ENCODE measurements around the gene SBF1.
"Not testable (repeated sequence)": the region's sequence is repeated elsewhere in the genome, so short reads cannot be mapped to it uniquely, and the experiment has no call there.

Gene SBF1

GRCh38 chr22:50435291-50436014, 39.4 kb downstream of the SBF1 start:
- Histone ChIP-seq H3K9me3 (ENCODE audit: control insufficient read depth, insufficient read depth, low read length) (no peaks in the 10 kb centered on the region), H3K27ac (ENCODE audit: low read length) (no peak overlapping the region), H3K4me3 (ENCODE audit: low read length) (no peak overlapping the region), H3K4me1 (ENCODE audit: control insufficient read depth, insufficient read depth, low read length) (no peaks in the 10 kb centered on the region; the same call in 1 of the 2 replicates), H3K36me3 (ENCODE audit: control insufficient read depth, insufficient read depth, low read length) (peaks cover 43% of the 10 kb centered on the region), H3K27me3 (ENCODE audit: control insufficient read depth, insufficient read depth, low read length) (no peaks in the 10 kb centered on the region)
- no peak for DNase-seq (ENCODE audit: low read depth, low spot score)
- WGBS (ENCODE audit: insufficient coverage, insufficient read length): no CpG with 5 or more reads among the region's 20 CpGs

- no peaks in the 10 kb centered on the region for H3K9me3 ChIP-seq (ENCODE audit: control insufficient read depth, insufficient read depth, low read length)
- H3K4me1 ChIP-seq (ENCODE audit: control insufficient read depth, insufficient read depth, low read length): no peaks in the 10 kb centered on the region; the same call in 1 of the 2 replicates
- peaks cover 46% of the 10 kb centered on the region for H3K36me3 ChIP-seq (ENCODE audit: control insufficient read depth, insufficient read depth, low read length)
- no peaks in the 10 kb centered on the region for H3K27me3 ChIP-seq (ENCODE audit: control insufficient read depth, insufficient read depth, low read length)
- H3K4me3 ChIP-seq (ENCODE audit: low read length): no peak overlapping the region
- H3K27ac ChIP-seq (ENCODE audit: low read length): no peak overlapping the region
- no peak for DNase-seq (ENCODE audit: low read depth, low spot score)
- WGBS (ENCODE audit: insufficient coverage, insufficient read length): no CpG with 5 or more reads among the region's 24 CpGs
Observed at GRCh38 chr22:50434849-50435248, 40.0 kb downstream of the SBF1 start.

- not testable (repeated sequence) for H3K27me3 ChIP-seq (ENCODE audit: control insufficient read depth, insufficient read depth, low read length); H3K4me3 ChIP-seq (ENCODE audit: low read length); DNase-seq (ENCODE audit: low read depth, low spot score); H3K9me3 ChIP-seq (ENCODE audit: control insufficient read depth, insufficient read depth, low read length); H3K27ac ChIP-seq (ENCODE audit: low read length); H3K4me1 ChIP-seq (ENCODE audit: control insufficient read depth, insufficient read depth, low read length)
- peaks cover 35% of the 10 kb centered on the region for H3K36me3 ChIP-seq (ENCODE audit: control insufficient read depth, insufficient read depth, low read length)
- no CpG with 5 or more reads among the region's 24 CpGs for WGBS (ENCODE audit: insufficient coverage, insufficient read length)
Observed at GRCh38 chr22:50432877-50433510, 41.8 kb downstream of the SBF1 start.

DNA sequence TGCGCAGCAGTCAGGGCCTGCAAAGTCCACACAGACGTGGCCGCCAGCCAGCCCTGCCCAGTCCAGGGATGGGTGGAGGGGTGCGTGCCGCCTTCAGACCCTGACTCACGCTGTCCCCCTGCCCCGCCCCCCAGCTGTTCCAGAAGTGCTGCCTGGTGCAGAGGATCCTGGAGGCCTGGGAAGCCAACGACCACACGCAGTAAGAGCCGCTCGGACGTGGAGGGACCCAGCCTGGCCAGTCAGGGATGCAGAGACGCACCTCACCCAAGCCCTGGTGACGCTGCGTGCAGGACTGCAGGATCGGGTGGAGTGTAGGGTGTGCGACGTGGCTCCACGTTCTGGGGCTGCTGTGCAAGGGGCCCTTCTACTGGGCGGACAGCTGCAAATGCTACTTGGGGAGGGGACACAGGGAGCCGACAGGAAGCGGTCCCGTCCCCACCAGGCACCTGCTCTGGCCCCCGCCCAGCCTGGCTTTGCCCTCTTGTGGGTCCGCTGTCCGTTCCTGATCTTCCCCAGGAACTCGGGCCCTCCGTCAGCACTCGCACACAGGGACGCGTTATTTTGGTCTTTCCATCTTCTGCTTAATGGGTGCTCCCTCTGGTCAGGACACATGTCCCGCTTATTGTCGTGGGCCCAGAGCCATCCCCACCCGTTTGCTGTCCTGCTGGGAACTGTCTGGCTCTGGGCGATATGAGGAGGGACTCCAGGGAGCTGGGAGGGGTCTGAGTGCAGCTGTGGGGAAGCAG, 42.5 kb downstream of the SBF1 start:
- Histone ChIP-seq H3K27me3 (ENCODE audit: control insufficient read depth, insufficient read depth, low read length) (no peaks in the 10 kb centered on the region), H3K36me3 (ENCODE audit: control insufficient read depth, insufficient read depth, low read length) (peaks cover 30% of the 10 kb centered on the region), H3K4me1 (ENCODE audit: control insufficient read depth, insufficient read depth, low read length) (no peaks in the 10 kb centered on the region; the same call in 1 of the 2 replicates), H3K9me3 (ENCODE audit: control insufficient read depth, insufficient read depth, low read length) (no peaks in the 10 kb centered on the region), H3K27ac (ENCODE audit: low read length) (no peak overlapping the region), H3K4me3 (ENCODE audit: low read length) (no peak overlapping the region)
- DNase-seq (ENCODE audit: low read depth, low spot score): no peak
- WGBS (ENCODE audit: insufficient coverage, insufficient read length): no CpG with 5 or more reads among the region's 35 CpGs

DNA sequence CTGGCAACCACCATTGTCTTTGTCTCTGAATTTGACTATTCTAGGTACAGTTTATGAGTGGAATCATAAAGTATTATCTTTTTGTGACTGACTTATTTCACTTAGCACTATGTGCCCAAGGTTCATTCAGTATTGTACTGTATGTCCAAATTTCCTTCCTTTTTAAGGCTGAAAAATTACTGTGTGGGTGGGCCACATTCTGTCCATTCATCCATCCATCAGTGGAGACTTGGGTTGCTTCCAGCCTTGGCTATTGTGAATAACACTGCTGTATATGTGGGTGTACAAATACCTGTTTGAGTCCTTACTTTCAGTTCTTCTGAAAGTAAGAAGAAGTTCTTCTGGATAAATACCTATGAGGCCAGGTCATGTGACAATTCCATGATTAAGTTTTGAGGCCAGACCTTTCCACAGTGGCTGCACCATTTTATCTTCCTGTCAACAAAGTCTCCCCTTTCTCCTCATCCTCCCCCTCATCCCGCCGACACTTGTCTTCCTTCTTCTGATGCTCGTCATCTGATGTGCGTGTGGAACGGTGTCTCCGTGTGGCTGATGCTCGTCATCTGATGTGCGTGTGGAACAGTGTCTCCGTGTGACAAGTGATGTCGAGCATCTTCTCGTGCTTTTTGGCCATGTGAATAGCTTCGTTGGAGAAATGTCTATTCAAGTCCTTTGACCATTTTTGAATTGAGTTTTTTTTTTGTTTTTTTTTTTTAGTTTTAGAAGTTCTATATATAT, 49.5 kb downstream of the SBF1 start:
- Histone ChIP-seq H3K4me3 (ENCODE audit: low read length) (no peak overlapping the region), H3K36me3 (ENCODE audit: control insufficient read depth, insufficient read depth, low read length) (peaks cover 18% of the 10 kb centered on the region), H3K27ac (ENCODE audit: low read length) (no peak overlapping the region), H3K4me1 (ENCODE audit: control insufficient read depth, insufficient read depth, low read length) (no peaks in the 10 kb centered on the region), H3K9me3 (ENCODE audit: control insufficient read depth, insufficient read depth, low read length) (no peaks in the 10 kb centered on the region), H3K27me3 (ENCODE audit: control insufficient read depth, insufficient read depth, low read length) (no peaks in the 10 kb centered on the region)
- no CpG with 5 or more reads among the region's 12 CpGs for WGBS (ENCODE audit: insufficient coverage, insufficient read length)
- no peak for DNase-seq (ENCODE audit: low read depth, low spot score)

DNA sequence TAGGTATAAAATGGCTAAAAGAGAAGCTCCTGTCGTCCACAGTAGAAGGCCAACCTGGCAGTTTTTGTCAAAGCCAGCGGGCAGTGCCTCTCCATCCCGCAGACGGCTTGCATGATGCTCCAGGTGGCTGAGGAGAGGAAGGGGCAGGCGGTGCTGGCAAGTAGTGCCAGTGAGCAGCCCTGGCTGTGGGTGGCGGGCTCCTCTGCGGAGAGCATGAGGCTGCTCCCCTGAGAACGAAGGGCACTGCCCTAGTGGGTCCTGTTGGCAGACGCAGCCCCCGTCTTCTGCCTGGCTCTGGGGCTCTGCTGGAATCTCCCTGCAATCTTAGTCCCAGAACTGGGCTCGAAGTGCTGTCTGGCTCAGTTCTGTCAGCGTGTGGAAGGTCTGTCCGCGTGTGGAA, 50.9 kb downstream of the SBF1 start:
- H3K9me3 ChIP-seq (ENCODE audit: control insufficient read depth, insufficient read depth, low read length): no peaks in the 10 kb centered on the region
- H3K27ac ChIP-seq (ENCODE audit: low read length): no peak overlapping the region
- no peaks in the 10 kb centered on the region for H3K4me1 ChIP-seq (ENCODE audit: control insufficient read depth, insufficient read depth, low read length)
- H3K4me3 ChIP-seq (ENCODE audit: low read length): no peak overlapping the region; the same call in 1 of the 2 replicates
- WGBS (ENCODE audit: insufficient coverage, insufficient read length): no CpG with 5 or more reads among the region's 14 CpGs
- DNase-seq (ENCODE audit: low read depth, low spot score): no peak
- H3K36me3 ChIP-seq (ENCODE audit: control insufficient read depth, insufficient read depth, low read length): peaks cover 22% of the 10 kb centered on the region
- H3K27me3 ChIP-seq (ENCODE audit: control insufficient read depth, insufficient read depth, low read length): no peaks in the 10 kb centered on the region

- WGBS (ENCODE audit: insufficient coverage, insufficient read length): no CpG with 5 or more reads among the region's 21 CpGs
- H3K4me1 ChIP-seq (ENCODE audit: control insufficient read depth, insufficient read depth, low read length): no peaks in the 10 kb centered on the region
- H3K36me3 ChIP-seq (ENCODE audit: control insufficient read depth, insufficient read depth, low read length): peaks cover 22% of the 10 kb centered on the region
- no peak overlapping the region for H3K4me3 ChIP-seq (ENCODE audit: low read length)
- H3K27me3 ChIP-seq (ENCODE audit: control insufficient read depth, insufficient read depth, low read length): no peaks in the 10 kb centered on the region
- DNase-seq (ENCODE audit: low read depth, low spot score): no peak
- H3K27ac ChIP-seq (ENCODE audit: low read length): no peak overlapping the region
- no peaks in the 10 kb centered on the region for H3K9me3 ChIP-seq (ENCODE audit: control insufficient read depth, insufficient read depth, low read length)
Observed at GRCh38 chr22:50422961-50423815, 51.6 kb downstream of the SBF1 start.

DNA sequence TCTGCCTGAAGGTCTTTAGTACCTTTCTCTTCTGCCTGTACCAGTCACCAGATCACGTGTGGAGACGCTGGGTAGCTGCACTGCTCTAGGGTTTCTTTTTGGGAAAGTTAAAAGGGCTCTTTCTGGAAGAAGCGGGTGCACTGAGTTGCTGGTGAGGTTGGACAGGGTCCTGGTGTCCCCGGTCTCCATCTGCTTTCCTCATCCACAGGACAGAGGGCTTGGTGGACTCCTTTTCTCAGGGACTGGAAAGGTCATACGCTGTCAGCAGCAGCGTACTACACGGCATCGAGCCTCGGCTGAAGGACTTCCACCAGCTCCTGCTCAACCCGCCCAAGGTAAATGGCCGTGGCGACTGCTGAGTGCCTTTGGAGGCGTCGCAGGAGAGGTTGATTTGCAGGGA, 52.8 kb downstream of the SBF1 start:
- Histone ChIP-seq H3K4me3 (ENCODE audit: low read length) (no peak overlapping the region), H3K9me3 (ENCODE audit: control insufficient read depth, insufficient read depth, low read length) (no peaks in the 10 kb centered on the region), H3K27me3 (ENCODE audit: control insufficient read depth, insufficient read depth, low read length) (no peaks in the 10 kb centered on the region), H3K27ac (ENCODE audit: low read length) (no peak overlapping the region), H3K36me3 (ENCODE audit: control insufficient read depth, insufficient read depth, low read length) (peaks cover 28% of the 10 kb centered on the region), H3K4me1 (ENCODE audit: control insufficient read depth, insufficient read depth, low read length) (no peaks in the 10 kb centered on the region)
- no CpG with 5 or more reads among the region's 14 CpGs for WGBS (ENCODE audit: insufficient coverage, insufficient read length)
- DNase-seq (ENCODE audit: low read depth, low spot score): no peak

- H3K36me3 ChIP-seq (ENCODE audit: control insufficient read depth, insufficient read depth, low read length): peaks cover 32% of the 10 kb centered on the region
- WGBS (ENCODE audit: insufficient coverage, insufficient read length): no CpG with 5 or more reads among the region's 12 CpGs
- no peak for DNase-seq (ENCODE audit: low read depth, low spot score)
Observed at GRCh38 chr22:50420581-50420980, 54.3 kb downstream of the SBF1 start.

More at GRCh38 chr22:50420581-50420980, 54.3 kb downstream of the SBF1 start:
- H3K27ac ChIP-seq (ENCODE audit: low read length): no peak overlapping the region
- H3K27me3 ChIP-seq (ENCODE audit: control insufficient read depth, insufficient read depth, low read length): no peaks in the 10 kb centered on the region
- H3K9me3 ChIP-seq (ENCODE audit: control insufficient read depth, insufficient read depth, low read length): no peaks in the 10 kb centered on the region
- H3K4me1 ChIP-seq (ENCODE audit: control insufficient read depth, insufficient read depth, low read length): no peaks in the 10 kb centered on the region
- H3K4me3 ChIP-seq (ENCODE audit: low read length): no peak overlapping the region

Measured in iPS DF 6.9 (cell line).